Activated B cell treated with CpG ODN at 0.5 μM for 24 hours (primary cell): ENCODE data around the gene PIP5K1C. TPM values are rescaled to one million over a fixed set of nuclear protein-coding genes. Genes with fewer than 3 reads are reported as not detected.

Experiments
- ATAC-seq: fragments of 200-7000 bp; cut with Tn5 transposase; one replicate; pipeline ENCODE4 v1.10.0; 2021; ENCODE audit warnings: low read depth, mild to moderate bottlenecking, moderate library complexity
- CTCF ChIA-PET: fragments of 350-600 bp; sonication (Branson Sonifier 250); formaldehyde crosslinking; loops from one replicate; lab custom pipeline; 2021; ENCODE audit warnings: antibody characterized with exemption; lab: Charles Lee
- POLR2A ChIA-PET: fragments of 350-600 bp; sonication (Branson Sonifier 250); formaldehyde crosslinking; loops from one replicate; lab custom pipeline; 2021; ENCODE audit warnings: antibody characterized with exemption; lab: Charles Lee
- DNase-seq: peaks from one replicate; pipeline ENCODE4 v3.0.0; 2022
- H3K27ac Mint-ChIP-seq: one replicate; pipeline ENCODE4 v1.8.0; 2020; ENCODE audit warnings: mixed read lengths
- H3K27me3 Mint-ChIP-seq: one replicate; pipeline ENCODE4 v1.8.0; 2021; ENCODE audit warnings: mixed read lengths
- H3K36me3 Mint-ChIP-seq: one replicate; pipeline ENCODE4 v1.8.0; 2021; ENCODE audit warnings: low read depth, mixed read lengths
- H3K4me1 Mint-ChIP-seq: one replicate; pipeline ENCODE4 v1.8.0; 2021; ENCODE audit warnings: mixed read lengths
- H3K4me3 Mint-ChIP-seq: one replicate; pipeline ENCODE4 v1.8.0; 2020; ENCODE audit warnings: mild to moderate bottlenecking, mixed read lengths
- H3K9me3 Mint-ChIP-seq: one replicate; pipeline ENCODE4 v1.8.0; 2020; ENCODE audit warnings: mixed read lengths
- intact Hi-C: fragments of 100-400 bp; cut with micrococcal nuclease; formaldehyde crosslinking; loops from one replicate; pipeline ENCODE4 v1.15.1; 2024
- total RNA-seq: library from RNA; stranded (reverse); gene quantifications from 2 replicates; pipeline ENCODE4 v1.2.3, GENCODE V29; 2022
- TF ChIP-seq, protein P1 (sequence below): fragments of 200-600 bp; IDR thresholded peaks from one replicate; pipeline ENCODE4 v1.8.0; 2022; ENCODE audit warnings: antibody characterized with exemption, mild to moderate bottlenecking

PIP5K1C gene
- total RNA-seq, 1 donor from 2014 or later = 31.1 TPM

DNA sequence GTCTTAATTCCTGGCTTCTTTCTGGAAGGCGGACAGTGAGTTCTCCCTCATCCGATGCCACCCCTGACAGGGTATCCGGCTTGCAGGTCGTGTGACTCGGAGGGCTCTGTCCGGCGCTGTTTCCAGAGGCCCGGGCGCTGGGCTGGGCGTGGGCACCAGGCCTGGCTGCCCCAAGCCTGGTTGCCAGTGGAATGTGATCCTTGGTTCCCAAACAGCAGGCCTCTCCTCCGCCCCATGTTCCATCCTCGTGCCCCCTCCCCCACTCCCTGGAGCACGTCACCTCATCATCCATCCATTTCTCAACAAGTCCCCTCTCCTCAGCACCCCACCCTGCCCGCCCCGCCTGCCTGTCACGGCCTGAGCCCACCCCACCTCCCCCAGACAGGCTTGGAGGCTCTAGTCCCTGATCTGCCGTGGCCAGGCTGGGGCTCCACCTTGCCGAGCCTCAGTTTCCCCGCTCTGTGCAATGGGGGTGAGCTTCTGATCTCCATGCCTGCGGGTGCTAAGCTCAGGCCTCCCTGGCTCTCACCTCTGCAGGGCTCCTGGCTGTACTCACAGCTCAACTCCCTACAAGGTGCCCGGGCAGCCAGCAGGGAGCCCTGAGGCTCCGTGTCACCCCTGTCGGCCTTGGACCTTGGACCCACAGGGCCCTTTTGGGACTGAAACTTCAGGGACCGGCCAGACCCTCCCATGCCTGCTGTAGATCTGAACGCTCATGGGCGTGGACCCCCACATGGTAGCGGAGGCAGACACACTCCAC is 95.9 kb downstream of the PIP5K1C start:
- H3K27me3 Mint-ChIP-seq = peaks cover 1% of the 10 kb centered on the region
- H3K36me3 Mint-ChIP-seq = no peaks in the 10 kb centered on the region
- no peaks in the 10 kb centered on the region for H3K9me3 Mint-ChIP-seq
- no peak overlapping the region for H3K27ac Mint-ChIP-seq
- H3K4me1 Mint-ChIP-seq = peaks cover 18% of the 10 kb centered on the region
- intact Hi-C loops = no loop called here
- TF ChIP-seq, protein P1, sequence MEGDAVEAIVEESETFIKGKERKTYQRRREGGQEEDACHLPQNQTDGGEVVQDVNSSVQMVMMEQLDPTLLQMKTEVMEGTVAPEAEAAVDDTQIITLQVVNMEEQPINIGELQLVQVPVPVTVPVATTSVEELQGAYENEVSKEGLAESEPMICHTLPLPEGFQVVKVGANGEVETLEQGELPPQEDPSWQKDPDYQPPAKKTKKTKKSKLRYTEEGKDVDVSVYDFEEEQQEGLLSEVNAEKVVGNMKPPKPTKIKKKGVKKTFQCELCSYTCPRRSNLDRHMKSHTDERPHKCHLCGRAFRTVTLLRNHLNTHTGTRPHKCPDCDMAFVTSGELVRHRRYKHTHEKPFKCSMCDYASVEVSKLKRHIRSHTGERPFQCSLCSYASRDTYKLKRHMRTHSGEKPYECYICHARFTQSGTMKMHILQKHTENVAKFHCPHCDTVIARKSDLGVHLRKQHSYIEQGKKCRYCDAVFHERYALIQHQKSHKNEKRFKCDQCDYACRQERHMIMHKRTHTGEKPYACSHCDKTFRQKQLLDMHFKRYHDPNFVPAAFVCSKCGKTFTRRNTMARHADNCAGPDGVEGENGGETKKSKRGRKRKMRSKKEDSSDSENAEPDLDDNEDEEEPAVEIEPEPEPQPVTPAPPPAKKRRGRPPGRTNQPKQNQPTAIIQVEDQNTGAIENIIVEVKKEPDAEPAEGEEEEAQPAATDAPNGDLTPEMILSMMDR = no peak
- no peak for DNase-seq
- POLR2A ChIA-PET = interaction anchor here (0.7 to 1.3 kb wide), 3 partner anchors 14 to 84 kb away, joined by 3 read pairs; partner anchors contain the start of gene MFSD12
- CTCF ChIA-PET = interaction anchor here (1.2 kb wide), 1 partner anchor 59 kb away, joined by 3 read pairs; no protein-coding TSS in a partner anchor
- H3K4me3 Mint-ChIP-seq = no peak overlapping the region
- no peak for ATAC-seq

DNA sequence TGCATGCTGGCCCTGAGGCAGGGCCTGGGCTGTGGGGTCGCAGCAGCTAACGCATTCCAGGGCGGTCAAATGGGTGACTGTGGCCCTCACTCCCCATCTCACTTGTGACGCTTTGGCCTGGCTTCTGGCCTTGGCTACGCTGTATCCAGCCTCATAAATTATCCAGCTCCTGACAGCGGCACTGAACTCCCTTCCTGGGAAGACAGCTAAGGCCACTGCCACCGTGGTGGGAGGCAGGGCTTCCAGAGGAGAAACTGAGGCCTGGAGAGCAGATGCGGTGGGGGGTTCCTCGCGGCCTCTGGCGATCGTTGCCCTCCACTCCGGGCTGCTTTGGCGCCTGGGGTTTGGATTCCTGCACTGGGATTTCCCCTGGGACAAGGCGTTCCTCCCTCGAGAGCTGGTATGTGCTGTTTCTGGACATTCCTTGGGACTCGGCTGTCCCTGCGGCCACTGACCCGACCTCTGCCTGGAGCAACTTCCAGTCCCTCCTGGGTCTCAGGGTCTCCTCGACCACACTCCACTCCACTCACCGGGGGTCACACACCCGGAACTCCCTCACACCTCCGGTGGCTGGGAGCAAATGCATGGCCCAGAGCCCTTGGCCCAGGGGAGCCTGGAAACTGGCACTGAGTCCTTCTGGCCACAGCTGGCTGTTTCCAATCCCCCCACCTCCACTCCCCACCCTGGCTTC is 97.0 kb downstream of the PIP5K1C start:
- Mint-ChIP-seq H3K36me3 (no peaks in the 10 kb centered on the region), H3K4me3 (no peak overlapping the region), H3K9me3 (no peaks in the 10 kb centered on the region), H3K4me1 (peaks cover 16% of the 10 kb centered on the region), H3K27me3 (peaks cover 1% of the 10 kb centered on the region), H3K27ac (no peak overlapping the region)
- TF ChIP-seq, protein P1 = no peak
- POLR2A ChIA-PET = interaction anchor here (0.5 to 0.7 kb wide), 2 partner anchors 177 to 1509 kb away, joined by 3 to 12 read pairs; no protein-coding TSS in a partner anchor
- intact Hi-C loops = no loop called here
- CTCF ChIA-PET = no interaction called here
- DNase-seq = no peak
- no peak for ATAC-seq

DNA sequence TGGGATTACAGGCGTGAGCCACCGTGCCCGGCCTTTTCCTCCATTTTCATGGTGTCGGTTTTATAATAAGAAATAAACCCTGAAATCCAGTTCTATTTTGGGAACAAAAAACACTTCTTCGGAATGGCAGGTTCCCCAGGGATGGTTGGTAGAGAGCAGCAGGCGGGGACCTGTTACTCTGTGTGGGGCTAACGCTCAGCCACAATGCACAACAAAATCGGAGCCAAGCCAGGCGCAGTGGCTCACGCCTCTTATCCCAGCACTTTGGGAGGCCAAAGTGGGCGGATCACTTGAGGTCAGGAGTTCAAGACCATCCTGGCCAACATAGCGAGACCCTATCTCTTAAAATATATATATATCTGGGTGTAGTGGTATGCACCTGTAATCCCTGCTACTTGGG is 99.2 kb downstream of the PIP5K1C start:
- H3K36me3 Mint-ChIP-seq = no peaks in the 10 kb centered on the region
- ChIA-PET POLR2A (no interaction called here), CTCF (no interaction called here)
- H3K27me3 Mint-ChIP-seq = no peaks in the 10 kb centered on the region
- ATAC-seq (no peak), DNase-seq (no peak)
- intact Hi-C loops = no loop called here
- TF ChIP-seq, protein P1 = no peak
- peaks cover 3% of the 10 kb centered on the region for H3K4me1 Mint-ChIP-seq
- H3K27ac Mint-ChIP-seq = no peak overlapping the region
- H3K9me3 Mint-ChIP-seq = no peaks in the 10 kb centered on the region
- no peak overlapping the region for H3K4me3 Mint-ChIP-seq

DNA sequence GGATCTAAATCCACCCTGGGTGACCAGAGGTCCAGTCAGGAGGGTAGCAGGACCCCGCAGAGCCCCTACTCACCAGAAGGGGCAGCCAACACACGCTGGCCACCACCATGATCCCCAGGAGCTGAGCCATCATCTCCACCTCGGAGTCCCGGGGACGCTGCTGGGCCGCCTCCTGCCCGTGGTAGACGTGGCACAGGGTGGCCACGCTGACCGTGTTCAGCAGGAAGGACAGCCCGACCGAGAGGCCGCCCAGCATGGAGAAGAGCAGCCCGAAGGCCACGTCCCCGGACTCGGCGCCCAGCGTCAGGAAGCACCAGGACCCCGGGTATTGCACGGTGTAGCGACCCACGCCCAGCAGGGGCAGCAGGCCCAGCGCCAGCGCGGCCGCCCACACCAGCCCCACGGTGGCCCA is 100.5 kb downstream of the PIP5K1C start:
- CTCF ChIA-PET = no interaction called here
- peaks cover 3% of the 10 kb centered on the region for H3K4me1 Mint-ChIP-seq
- H3K9me3 Mint-ChIP-seq = no peaks in the 10 kb centered on the region
- ATAC-seq (no peak), DNase-seq (no peak)
- H3K27ac Mint-ChIP-seq = no peak overlapping the region
- no peaks in the 10 kb centered on the region for H3K27me3 Mint-ChIP-seq
- intact Hi-C loops = no loop called here
- POLR2A ChIA-PET = no interaction called here
- H3K4me3 Mint-ChIP-seq = no peak overlapping the region
- H3K36me3 Mint-ChIP-seq = no peaks in the 10 kb centered on the region
- TF ChIP-seq, protein P1 = no peak

DNA sequence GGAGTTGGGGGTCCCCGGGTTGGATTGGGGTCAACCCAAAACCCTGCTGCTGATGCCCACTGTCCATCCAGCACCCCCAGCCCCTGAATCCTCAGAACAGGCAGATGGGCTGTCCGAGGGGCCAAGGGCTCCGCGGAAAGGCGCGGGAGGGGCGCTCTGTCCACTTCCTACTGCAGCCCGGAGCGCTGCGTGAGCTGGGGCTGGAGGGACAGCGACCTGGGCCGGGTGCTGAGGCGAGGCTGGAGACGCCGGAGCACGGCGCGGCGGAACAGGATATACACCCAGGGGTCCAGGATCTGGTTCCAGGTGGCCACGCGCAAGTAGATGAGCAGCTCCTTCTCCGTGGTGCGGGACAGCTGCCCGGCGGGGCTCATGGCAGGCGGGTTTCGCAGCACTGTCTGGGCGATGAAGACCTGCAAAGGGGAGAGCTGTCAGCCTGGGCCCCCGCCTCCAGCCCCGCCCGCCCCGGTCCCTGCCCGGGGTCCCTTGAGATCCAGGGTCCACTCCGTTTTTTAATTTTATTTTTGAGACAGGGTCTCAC is 104.7 kb downstream of the PIP5K1C start:
- TF ChIP-seq, protein P1 = no peak
- ChIA-PET CTCF (interaction anchor here (0.6 kb wide), 1 partner anchor 28 kb away, joined by 3 read pairs; no protein-coding TSS in a partner anchor), POLR2A (no interaction called here)
- no peaks in the 10 kb centered on the region for H3K4me1 Mint-ChIP-seq
- H3K27me3 Mint-ChIP-seq = no peaks in the 10 kb centered on the region
- intact Hi-C loops = no loop called here
- no peaks in the 10 kb centered on the region for H3K36me3 Mint-ChIP-seq
- no peak for ATAC-seq
- H3K27ac Mint-ChIP-seq = no peak overlapping the region
- H3K9me3 Mint-ChIP-seq = no peaks in the 10 kb centered on the region
- no peak overlapping the region for H3K4me3 Mint-ChIP-seq
- no peak for DNase-seq
